Neural cell (in vitro differentiated cells): ENCODE results near the gene GTPBP6. TPM values are rescaled to one million over a fixed set of nuclear protein-coding genes. Genes with fewer than 3 reads are reported as not detected.
"Not testable (repeated sequence)": the region's sequence is repeated elsewhere in the genome, so short reads cannot be mapped to it uniquely, and the experiment has no call there.

Source experiments
- H2AFZ ChIP-seq: fragments of 200-600, 300-800 bp; sonication (generic), shearing (Covaris generic); 2 replicates; pipeline ENCODE4 v1.6.0; 2014; ENCODE audit warnings: low read depth, mild to moderate bottlenecking, antibody characterized with exemption, low read length, moderate library complexity
- H3F3A ChIP-seq: fragments of 200-600 bp; shearing (Covaris generic); 2 replicates; pipeline ENCODE4 v1.6.1; 2016; ENCODE audit warnings: mild to moderate bottlenecking, moderate library complexity, mixed read lengths, antibody characterized with exemption, low read length; ENCODE audit not compliant: insufficient read depth, poor library complexity, severe bottlenecking
- H3K27ac ChIP-seq: fragments of 200-600, 300-800 bp; sonication (generic), shearing (Covaris generic); 2 replicates; pipeline ENCODE4 v1.5.1; 2014; ENCODE audit warnings: mild to moderate bottlenecking, low read length, moderate library complexity
- H3K27me3 ChIP-seq: fragments of 300-800, 200-600 bp; sonication (generic), shearing (Covaris generic); 2 replicates; pipeline ENCODE4 v1.6.0; 2014; ENCODE audit warnings: mild to moderate bottlenecking, low read depth, low read length, moderate library complexity; ENCODE audit not compliant: insufficient read depth
- H3K36me3 ChIP-seq: fragments of 300-800, 200-600 bp; sonication (generic), shearing (Covaris generic); 2 replicates; pipeline ENCODE4 v1.5.1; 2014; ENCODE audit warnings: mild to moderate bottlenecking, antibody characterized with exemption, low read length, moderate library complexity; ENCODE audit not compliant: insufficient read depth
- H3K4me2 ChIP-seq: fragments of 300-800, 200-600 bp; sonication (generic), shearing (Covaris generic); 2 replicates; pipeline ENCODE4 v1.6.0; 2014; ENCODE audit warnings: mild to moderate bottlenecking, low read length
- H3K4me3 ChIP-seq: fragments of 300-800, 200-600 bp; sonication (generic), shearing (Covaris generic); 2 replicates; pipeline ENCODE4 v1.5.1; 2014; ENCODE audit warnings: mild to moderate bottlenecking, low read length, moderate library complexity
- H3K79me2 ChIP-seq: fragments of 200-600 bp; shearing (Covaris generic); replicated peaks from 2 replicates; pipeline ENCODE4 v1.6.0; 2014; ENCODE audit warnings: mild to moderate bottlenecking, low read length, moderate library complexity; ENCODE audit not compliant: insufficient read depth
- H3K9ac ChIP-seq: fragments of 300-800, 200-600 bp; sonication (generic), shearing (Covaris generic); 2 replicates; pipeline ENCODE4 v1.6.1; 2016; ENCODE audit warnings: mild to moderate bottlenecking, low read length, mixed read lengths
- H3K9me2 ChIP-seq: fragments of 200-600 bp; shearing (Covaris generic); 2 replicates; pipeline ENCODE4 v1.6.1; 2016; ENCODE audit warnings: mild to moderate bottlenecking, low read length, mixed read lengths; ENCODE audit not compliant: insufficient read depth
- H3K9me3 ChIP-seq: fragments of 200-600, 300-800 bp; sonication (generic), shearing (Covaris generic); 2 replicates; pipeline ENCODE4 v1.6.1; 2016; ENCODE audit warnings: mild to moderate bottlenecking, mixed run types, low read length, moderate library complexity, mixed read lengths
- H4K20me1 ChIP-seq: fragments of 200-600 bp; shearing (Covaris generic); 2 replicates; pipeline ENCODE4 v1.6.1; 2016; ENCODE audit warnings: mild to moderate bottlenecking, mixed run types; ENCODE audit not compliant: insufficient read depth
- CTCF ChIP-seq: fragments of 450-650 bp; IDR thresholded peaks from 2 replicates; pipeline ENCODE4 v1.5.1; 2014; ENCODE audit warnings: antibody characterized with exemption, mild to moderate bottlenecking, moderate library complexity; ENCODE audit not compliant: poor library complexity, severe bottlenecking
- EP300 ChIP-seq: fragments of 450-650 bp; conservative IDR thresholded peaks from 2 replicates; pipeline ENCODE4 v1.6.1; 2014; ENCODE audit warnings: antibody characterized with exemption, mild to moderate bottlenecking, moderate library complexity; ENCODE audit not compliant: poor library complexity, severe bottlenecking
- EZH2 ChIP-seq: fragments of 200-600, 300-800 bp; shearing (Covaris generic), sonication (generic); IDR thresholded peaks from 2 replicates; pipeline ENCODE4 v1.6.1; 2014; ENCODE audit warnings: antibody characterized with exemption, low read length, borderline replicate concordance, mild to moderate bottlenecking; ENCODE audit not compliant: insufficient read depth, poor library complexity, severe bottlenecking
- MXI1 ChIP-seq: fragments of 450-650 bp; conservative IDR thresholded peaks from 2 replicates; pipeline ENCODE4 v1.6.1; 2014; ENCODE audit warnings: antibody characterized with exemption, mild to moderate bottlenecking; ENCODE audit not compliant: poor library complexity, severe bottlenecking
- POLR2AphosphoS5 ChIP-seq: IDR thresholded peaks from 2 replicates; pipeline ENCODE4 v1.6.1; 2012
- RAD21 ChIP-seq: fragments of 450-650 bp; conservative IDR thresholded peaks from 2 replicates; pipeline ENCODE4 v1.6.1; 2014; ENCODE audit warnings: antibody characterized with exemption, mild to moderate bottlenecking, moderate library complexity
- SMC3 ChIP-seq: fragments of 450-650 bp; conservative IDR thresholded peaks from 2 replicates; pipeline ENCODE4 v1.6.1; 2014; ENCODE audit warnings: antibody characterized with exemption, mild to moderate bottlenecking, moderate library complexity; ENCODE audit not compliant: poor library complexity
- TAF1 ChIP-seq: IDR thresholded peaks from 2 replicates; pipeline ENCODE4 v1.6.1; 2012; ENCODE audit warnings: low read depth
- polyA plus RNA-seq: library from polyadenylated mRNA; depleted of rRNA; stranded (reverse); fragments of >200 nt; gene quantifications from 2 replicates; pipeline ENCODE4 v1.2.3, GENCODE V29; 2014
- TF ChIP-seq, protein P1 (sequence below): IDR thresholded peaks from 2 replicates; pipeline ENCODE4 v1.6.1; 2012; ENCODE audit warnings: borderline replicate concordance

Gene GTPBP6
- polyA plus RNA-seq, 1 donor from 2014 or later, result 23.6 TPM

DNA sequence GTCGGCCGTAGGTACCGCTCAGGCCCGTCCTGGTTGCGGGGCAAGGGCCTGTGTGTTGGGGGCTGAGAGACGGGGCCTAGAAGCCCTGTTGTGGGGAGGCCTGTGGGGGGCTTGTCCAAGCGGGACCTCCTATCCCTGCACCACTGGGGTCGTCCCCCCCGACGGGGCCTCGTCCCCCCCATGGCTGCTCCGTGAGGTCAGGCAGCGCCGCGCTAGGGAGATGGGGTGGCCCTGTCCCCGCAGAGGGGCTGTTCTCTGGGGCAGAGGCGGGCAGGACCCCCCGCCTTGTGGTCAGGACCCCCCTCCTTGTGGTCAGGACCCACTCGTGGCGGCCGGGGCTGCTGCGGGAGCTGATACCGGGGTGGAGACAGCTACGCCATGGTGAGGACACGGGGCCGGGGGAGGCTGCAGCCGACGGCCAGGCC, 12.1 kb upstream of the GTPBP6 start:
- Histone ChIP-seq H3K9me3 (no peaks in the 10 kb centered on the region), H2AFZ (no peak overlapping the region), H3F3A (no peaks in the 10 kb centered on the region), H3K4me2 (no peak overlapping the region), H3K79me2 (no peaks in the 10 kb centered on the region), H3K9me2 (no peaks in the 10 kb centered on the region), H3K4me3 (no peak overlapping the region), H4K20me1 (no peaks in the 10 kb centered on the region), H3K27me3 (no peaks in the 10 kb centered on the region), H3K9ac (no peak overlapping the region), H3K27ac (no peak overlapping the region), H3K36me3 (no peaks in the 10 kb centered on the region)
- TF ChIP-seq EZH2 (no peak), RAD21 (no peak), EP300 (no peak), MXI1 (no peak), CTCF (no peak), TAF1 (no peak), POLR2AphosphoS5 (no peak), SMC3 (no peak)
- TF ChIP-seq, protein P1, sequence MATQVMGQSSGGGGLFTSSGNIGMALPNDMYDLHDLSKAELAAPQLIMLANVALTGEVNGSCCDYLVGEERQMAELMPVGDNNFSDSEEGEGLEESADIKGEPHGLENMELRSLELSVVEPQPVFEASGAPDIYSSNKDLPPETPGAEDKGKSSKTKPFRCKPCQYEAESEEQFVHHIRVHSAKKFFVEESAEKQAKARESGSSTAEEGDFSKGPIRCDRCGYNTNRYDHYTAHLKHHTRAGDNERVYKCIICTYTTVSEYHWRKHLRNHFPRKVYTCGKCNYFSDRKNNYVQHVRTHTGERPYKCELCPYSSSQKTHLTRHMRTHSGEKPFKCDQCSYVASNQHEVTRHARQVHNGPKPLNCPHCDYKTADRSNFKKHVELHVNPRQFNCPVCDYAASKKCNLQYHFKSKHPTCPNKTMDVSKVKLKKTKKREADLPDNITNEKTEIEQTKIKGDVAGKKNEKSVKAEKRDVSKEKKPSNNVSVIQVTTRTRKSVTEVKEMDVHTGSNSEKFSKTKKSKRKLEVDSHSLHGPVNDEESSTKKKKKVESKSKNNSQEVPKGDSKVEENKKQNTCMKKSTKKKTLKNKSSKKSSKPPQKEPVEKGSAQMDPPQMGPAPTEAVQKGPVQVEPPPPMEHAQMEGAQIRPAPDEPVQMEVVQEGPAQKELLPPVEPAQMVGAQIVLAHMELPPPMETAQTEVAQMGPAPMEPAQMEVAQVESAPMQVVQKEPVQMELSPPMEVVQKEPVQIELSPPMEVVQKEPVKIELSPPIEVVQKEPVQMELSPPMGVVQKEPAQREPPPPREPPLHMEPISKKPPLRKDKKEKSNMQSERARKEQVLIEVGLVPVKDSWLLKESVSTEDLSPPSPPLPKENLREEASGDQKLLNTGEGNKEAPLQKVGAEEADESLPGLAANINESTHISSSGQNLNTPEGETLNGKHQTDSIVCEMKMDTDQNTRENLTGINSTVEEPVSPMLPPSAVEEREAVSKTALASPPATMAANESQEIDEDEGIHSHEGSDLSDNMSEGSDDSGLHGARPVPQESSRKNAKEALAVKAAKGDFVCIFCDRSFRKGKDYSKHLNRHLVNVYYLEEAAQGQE, result no peak

DNA sequence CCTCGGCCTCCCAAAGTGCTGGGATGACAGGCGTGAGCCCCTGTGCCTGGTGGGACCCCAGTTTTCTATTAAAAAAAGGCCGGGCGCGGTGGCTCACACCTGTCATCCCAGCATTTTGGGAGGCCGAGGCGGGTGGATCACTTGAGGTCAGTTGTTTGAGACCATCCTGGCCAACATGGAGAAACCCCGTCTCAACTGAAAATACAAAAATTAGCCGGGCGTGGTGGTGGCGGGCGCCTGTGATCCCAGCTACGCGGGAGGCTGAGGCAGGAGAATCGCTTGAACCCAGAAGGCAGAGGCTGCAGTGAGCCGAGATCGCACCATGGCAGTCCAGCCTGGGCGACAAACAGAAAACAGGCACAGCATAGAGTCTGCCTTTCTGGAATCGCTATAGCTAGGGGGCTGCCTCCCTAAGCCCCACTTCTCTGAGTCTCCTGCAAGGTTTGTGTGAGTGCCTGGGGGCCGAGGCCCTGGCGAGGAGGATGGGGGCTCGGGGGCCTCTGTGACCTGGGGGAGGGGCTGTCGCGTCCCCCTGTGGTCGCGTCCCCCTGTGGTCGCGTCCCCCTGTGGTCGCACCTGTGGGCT, 11.6 kb upstream of the GTPBP6 start:
- H2AFZ ChIP-seq, H3F3A ChIP-seq, H3K36me3 ChIP-seq, H3K4me2 ChIP-seq, H3K9me3 ChIP-seq, H3K79me2 ChIP-seq, H3K27me3 ChIP-seq, H4K20me1 ChIP-seq, H3K27ac ChIP-seq, H3K4me3 ChIP-seq, H3K9me2 ChIP-seq, H3K9ac ChIP-seq: not testable (repeated sequence)

- H3K36me3 ChIP-seq, result no peaks in the 10 kb centered on the region
- no peaks in the 10 kb centered on the region for H3K9me3 ChIP-seq
- no peaks in the 10 kb centered on the region for H3K27me3 ChIP-seq
- H2AFZ ChIP-seq, result no peak overlapping the region
- no peak overlapping the region for H3K4me2 ChIP-seq
- H3K9me2 ChIP-seq, result no peaks in the 10 kb centered on the region
- no peaks in the 10 kb centered on the region for H3K79me2 ChIP-seq
- no peak overlapping the region for H3K4me3 ChIP-seq
- H3K9ac ChIP-seq, result no peak overlapping the region
- H4K20me1 ChIP-seq, result no peaks in the 10 kb centered on the region
- TF ChIP-seq CTCF (no peak), POLR2AphosphoS5 (no peak), SMC3 (no peak), EP300 (no peak), MXI1 (no peak), TAF1 (no peak)
- TF ChIP-seq, protein P1, result no peak
- no peaks in the 10 kb centered on the region for H3F3A ChIP-seq
- no peak overlapping the region for H3K27ac ChIP-seq
Observed at GRCh38 chrX:329291-329910, 10.8 kb upstream of the GTPBP6 start.
